GM06990 (cell line): Measurements from ENCODE around the gene MALAT1.
"Not testable (repeated sequence)": the region's sequence is repeated elsewhere in the genome, so short reads cannot be mapped to it uniquely, and the experiment has no call there.

Experiments used
- DNase-seq: peaks from one replicate; pipeline ENCODE4 v3.0.0-alpha.2; 2011; ENCODE audit not compliant: insufficient read length; ENCODE audit errors: extremely low read depth
- H3K27me3 ChIP-seq: replicated peaks from 2 replicates; pipeline ENCODE4 v1.6.0; 2011; ENCODE audit warnings: low read length; ENCODE audit not compliant: control insufficient read depth, insufficient read depth
- H3K36me3 ChIP-seq: 2 replicates; pipeline ENCODE4 v1.5.1; 2011; ENCODE audit warnings: low read length; ENCODE audit not compliant: control insufficient read depth, insufficient read depth
- H3K4me3 ChIP-seq: replicated peaks from 2 replicates; pipeline ENCODE4 v1.5.1; 2011; ENCODE audit warnings: low read depth, mild to moderate bottlenecking, control low read depth, low read length
- CTCF ChIP-seq: IDR thresholded peaks from 2 replicates; pipeline ENCODE4 v1.5.1; 2011; ENCODE audit warnings: low read length, control low read depth, mild to moderate bottlenecking, inconsistent platforms; ENCODE audit not compliant: insufficient read depth, poor library complexity, severe bottlenecking

The MALAT1 gene

GRCh38 chr11:65516135-65516968, 17.5 kb downstream of the MALAT1 start:
- TF ChIP-seq CTCF, result no peak
- Histone ChIP-seq H3K27me3 (no peaks in the 10 kb centered on the region), H3K36me3 (no peaks in the 10 kb centered on the region), H3K4me3 (no peak overlapping the region)
- no peak for DNase-seq

- H3K27me3 ChIP-seq, H3K36me3 ChIP-seq, DNase-seq: not testable (repeated sequence)
Measured at GRCh38 chr11:65518941-65519549, 20.2 kb downstream of the MALAT1 start.

GRCh38 chr11:65521777-65522521, 23.1 kb downstream of the MALAT1 start:
- DNase-seq, H3K4me3 ChIP-seq, H3K36me3 ChIP-seq, H3K27me3 ChIP-seq: not testable (repeated sequence)

More at GRCh38 chr11:65518941-65519549, 20.2 kb downstream of the MALAT1 start:
- H3K4me3 ChIP-seq, result not testable (repeated sequence)

GRCh38 chr11:65522718-65523630, 24.1 kb downstream of the MALAT1 start:
- peak overlapping the region; percentile 6; the same call in 1 of the 2 replicates for H3K4me3 ChIP-seq
- H3K27me3 ChIP-seq, DNase-seq, H3K36me3 ChIP-seq: not testable (repeated sequence)

- H3K4me3 ChIP-seq, H3K36me3 ChIP-seq: not testable (repeated sequence)
Measured at GRCh38 chr11:65523631-65523968, 24.8 kb downstream of the MALAT1 start.

GRCh38 chr11:65524014-65524740, 25.3 kb downstream of the MALAT1 start:
- no peak for DNase-seq
- Histone ChIP-seq H3K36me3 (peaks cover 7% of the 10 kb centered on the region), H3K27me3 (no peaks in the 10 kb centered on the region), H3K4me3 (peak overlapping the region; percentile 43)
- no peak for TF ChIP-seq CTCF

More at GRCh38 chr11:65523631-65523968, 24.8 kb downstream of the MALAT1 start:
- DNase-seq, H3K27me3 ChIP-seq: not testable (repeated sequence)
